Right renal cortex interstitium (tissue), 3 donors: ENCODE data around the gene JPH2. TPM values are rescaled to one million over a fixed set of nuclear protein-coding genes. Genes with fewer than 3 reads are reported as not detected.
A peak's percentile ranks its signal among the peaks of the same experiment; 100 is the strongest.

ENCODE experiments used
- DNase-seq, 3 donors: peaks; one replicate each; pipeline ENCODE4 v3.0.0-alpha.2; 2013; ENCODE audit warnings: low read depth in 3 of 3, low spot score in 2 of 3
- polyA plus RNA-seq, 3 donors: library from polyadenylated mRNA; unstranded; fragments of 120-200 nt; gene quantifications; one replicate each; pipeline ENCODE4 v1.2.1, GENCODE V29; 2013; ENCODE audit not compliant: insufficient read length in 3 of 3

The JPH2 gene
- polyA plus RNA-seq, 3 donors = 1.2 to 1.4 (median 1.4) TPM

- peak in 2 of 3 donors; percentile 48 to 56 for DNase-seq
These were observed 106.2 kb downstream of the JPH2 start for GRCh38 chr20:44080646-44081267.

GRCh38 chr20:44080064-44080463 is 106.9 kb downstream of the JPH2 start:
- DNase-seq = no peak

GRCh38 chr20:44079291-44079690 is 107.7 kb downstream of the JPH2 start:
- DNase-seq = no peak

- no peak for DNase-seq
These were observed 111.1 kb downstream of the JPH2 start for GRCh38 chr20:44075950-44076232.

- no peak for DNase-seq
These were observed 111.6 kb downstream of the JPH2 start for GRCh38 chr20:44075191-44075949.

GRCh38 chr20:44074252-44075151 is 112.5 kb downstream of the JPH2 start:
- no peak for DNase-seq

- DNase-seq = no peak
These were observed 113.3 kb downstream of the JPH2 start for GRCh38 chr20:44073675-44074071.

GRCh38 chr20:44073011-44073674 is 113.8 kb downstream of the JPH2 start:
- no peak for DNase-seq

GRCh38 chr20:44072384-44072783 is 114.6 kb downstream of the JPH2 start:
- no peak for DNase-seq

GRCh38 chr20:44071526-44072111 is 115.4 kb downstream of the JPH2 start:
- DNase-seq = no peak

- DNase-seq = no peak
These were observed 115.9 kb downstream of the JPH2 start for GRCh38 chr20:44071057-44071456.

GRCh38 chr20:44070139-44070900 is 116.7 kb downstream of the JPH2 start:
- no peak for DNase-seq

GRCh38 chr20:44069203-44070011 is 117.6 kb downstream of the JPH2 start:
- no peak for DNase-seq

- no peak for DNase-seq
These were observed 118.4 kb downstream of the JPH2 start for GRCh38 chr20:44068316-44069201.

GRCh38 chr20:44067650-44068081 is 119.3 kb downstream of the JPH2 start:
- DNase-seq = no peak

- DNase-seq = no peak
These were observed 120.1 kb downstream of the JPH2 start for GRCh38 chr20:44066645-44067606.
